Measurements from ENCODE around the gene NAGS.
"Not testable (repeated sequence)": the region's sequence is repeated elsewhere in the genome, so short reads cannot be mapped to it uniquely, and the experiment has no call there.

NAGS gene

DNA sequence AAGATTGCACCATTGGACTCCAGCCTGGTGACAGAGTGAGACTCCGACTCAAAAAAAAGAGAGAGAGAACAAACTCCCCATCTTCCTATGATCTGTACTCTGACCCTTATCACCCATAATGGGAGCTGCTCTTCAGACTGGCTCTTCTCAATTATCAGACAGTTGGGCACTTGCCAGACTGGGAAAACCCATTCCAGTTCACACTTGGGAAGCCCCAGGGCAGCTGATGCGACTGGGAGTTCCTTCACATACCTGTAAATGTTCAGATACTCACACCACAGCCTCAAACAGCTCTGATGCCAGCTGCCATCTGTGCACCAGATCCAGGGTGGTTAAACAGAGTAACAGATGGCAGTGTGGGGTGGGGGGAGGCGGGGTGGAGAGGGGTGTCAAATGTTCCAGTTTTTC, 34.2 kb downstream of the NAGS start:
- DNase-seq = peak in 25 of 58 donors; percentile 8 to 64 (median 34)

DNA sequence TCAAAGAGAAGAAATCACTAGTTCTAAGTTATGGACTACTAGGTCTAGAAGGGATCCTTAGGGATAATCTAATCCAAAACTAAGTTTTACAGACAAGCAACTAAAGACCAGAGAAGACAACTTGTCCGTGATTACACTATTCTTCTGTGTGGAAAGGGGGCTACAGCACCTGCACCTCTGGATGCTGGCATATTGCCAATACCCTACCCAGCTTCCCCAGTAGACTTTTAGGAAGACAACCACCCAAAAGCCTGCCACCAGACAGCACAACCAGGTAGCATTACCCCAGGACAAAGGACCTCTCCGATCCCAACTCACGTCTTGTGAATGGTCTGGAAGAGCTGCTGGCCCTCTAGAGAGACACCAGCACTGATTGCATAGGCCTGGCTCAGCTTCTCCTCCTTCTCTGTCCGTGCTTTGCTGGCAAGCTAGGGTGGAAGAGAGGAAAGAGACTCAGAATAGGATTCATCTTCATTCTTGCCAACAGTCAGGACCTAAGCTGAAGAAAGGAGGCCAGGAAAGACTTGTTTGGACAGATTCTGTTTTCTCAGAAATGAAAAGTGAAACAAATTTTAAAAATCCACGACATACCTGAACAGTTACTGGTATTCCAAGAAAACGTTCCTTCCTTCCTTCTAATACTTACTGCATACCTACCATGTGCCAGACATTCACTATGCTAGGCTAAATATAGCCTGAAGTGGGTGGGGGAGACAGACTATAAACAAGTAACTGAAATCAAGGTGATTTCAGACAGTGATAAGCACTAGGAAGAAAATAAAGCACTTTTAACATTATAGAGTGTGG, 35.6 kb downstream of the NAGS start:
- DNase-seq = no peak

DNA sequence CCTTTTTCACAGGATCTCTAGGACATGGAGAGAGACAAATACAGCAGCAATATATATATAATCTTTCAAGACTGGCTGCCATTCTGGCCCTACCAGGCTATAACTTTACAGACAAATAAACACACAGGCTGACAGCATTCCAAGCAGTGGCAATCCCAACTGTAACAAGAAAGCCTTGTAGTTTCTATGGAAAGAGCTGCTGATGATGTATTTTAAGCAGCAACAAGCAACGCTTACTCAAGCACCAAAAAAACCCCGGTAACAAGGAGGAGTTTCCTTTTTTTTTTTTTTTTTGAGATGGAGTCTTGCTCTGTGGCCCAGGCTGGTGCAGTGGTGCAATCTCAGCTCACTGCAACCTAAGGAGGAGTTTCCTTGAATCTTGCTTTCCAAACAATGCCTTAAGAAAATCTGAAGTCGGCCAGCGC, 38.9 kb downstream of the NAGS start:
- DNase-seq = peak in 3 of 58 donors; percentile 4 to 11 (median 4)

DNA sequence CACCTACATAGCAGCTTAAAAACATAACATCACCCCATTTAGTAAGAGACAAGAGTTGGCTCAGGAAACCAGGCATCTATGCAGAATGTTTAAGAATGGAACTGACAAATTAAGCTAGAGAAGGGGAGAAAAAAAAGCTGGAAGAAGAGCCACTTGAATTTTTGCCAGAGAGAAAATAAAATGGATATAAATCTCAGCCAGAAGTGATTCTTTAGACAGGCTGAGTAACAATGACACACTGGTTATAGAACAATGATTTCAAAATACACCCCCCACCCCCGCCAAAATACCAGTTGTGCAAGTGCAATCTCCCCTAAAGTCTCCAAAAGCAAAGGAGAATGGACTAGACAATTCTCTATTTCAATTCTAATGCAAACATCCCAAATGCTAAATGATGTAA, 39.6 kb downstream of the NAGS start:
- no peak for DNase-seq

DNA sequence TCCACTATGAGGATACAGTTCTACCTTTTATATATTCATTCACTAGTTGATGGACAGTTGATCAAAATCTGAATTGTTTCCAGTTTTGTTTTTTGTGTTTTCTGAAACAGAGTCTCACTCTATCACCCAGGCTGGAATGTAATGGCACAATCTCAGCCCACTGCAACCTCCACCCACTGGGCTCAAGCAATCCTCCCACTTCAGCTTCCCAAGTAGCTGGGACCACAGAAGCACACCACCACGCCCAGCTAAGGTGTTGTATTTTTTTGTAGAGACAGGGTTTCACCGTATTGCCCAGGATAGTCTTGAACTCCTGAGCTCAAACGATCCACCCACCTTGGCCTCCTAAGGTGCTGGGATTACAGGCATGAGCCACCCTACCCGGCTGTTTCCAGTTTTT, 41.1 kb downstream of the NAGS start:
- no peak for DNase-seq

DNA sequence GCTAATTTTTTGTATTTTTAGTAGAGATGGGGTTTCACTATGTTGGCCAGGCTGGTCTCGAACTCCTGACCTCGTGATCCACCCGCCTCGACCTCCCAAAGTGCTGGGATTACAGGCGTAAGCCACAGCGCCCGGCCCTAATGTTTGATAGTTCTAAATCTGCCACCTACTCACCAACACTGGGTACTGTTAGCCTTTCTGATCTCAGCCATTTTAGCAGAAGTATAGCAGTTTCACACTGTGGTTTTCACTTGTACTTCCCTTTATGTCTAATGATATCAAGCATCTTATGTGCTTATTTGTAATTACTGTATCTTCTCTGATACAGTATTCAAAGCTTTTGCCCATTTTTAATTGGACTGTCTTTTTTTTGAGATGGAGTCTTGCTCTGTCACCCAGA, 42.5 kb downstream of the NAGS start:
- DNase-seq = not testable (repeated sequence)

DNA sequence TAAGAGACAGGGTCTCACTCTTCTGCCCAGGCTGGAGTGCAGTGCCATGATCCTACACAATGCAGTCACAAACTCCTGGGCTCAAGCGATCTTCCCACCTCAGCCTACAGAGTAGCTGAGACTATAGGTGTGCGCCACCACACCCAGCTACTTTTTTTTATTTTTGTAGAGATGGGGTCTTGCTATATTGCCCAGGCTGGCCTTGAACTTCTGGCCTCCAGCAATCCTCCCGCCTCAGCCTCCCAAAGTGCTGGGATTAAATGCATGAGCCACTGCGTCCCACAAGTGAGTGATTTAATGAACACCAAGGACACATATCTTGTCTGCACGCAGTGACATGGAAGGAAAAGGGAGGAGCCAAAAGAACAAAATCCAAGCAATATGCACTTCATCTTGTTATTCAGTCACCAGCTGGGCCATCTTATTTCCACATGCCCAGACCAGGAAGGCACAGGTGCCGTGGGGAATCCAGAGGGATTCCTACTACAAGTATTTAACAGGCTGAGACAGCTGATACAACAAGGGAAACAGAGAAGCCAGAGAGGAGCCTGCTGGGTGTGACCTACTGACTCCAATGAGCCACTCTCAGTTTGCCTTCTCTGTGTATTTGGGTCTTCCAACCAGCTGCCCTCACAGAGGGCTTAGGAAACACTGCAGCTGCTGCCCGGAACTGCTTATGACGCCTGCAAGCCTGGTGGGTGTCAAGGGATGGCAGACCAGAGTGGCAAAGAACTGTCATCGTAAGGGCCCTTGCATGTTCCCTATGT, 45.1 kb downstream of the NAGS start:
- no peak for DNase-seq

DNA sequence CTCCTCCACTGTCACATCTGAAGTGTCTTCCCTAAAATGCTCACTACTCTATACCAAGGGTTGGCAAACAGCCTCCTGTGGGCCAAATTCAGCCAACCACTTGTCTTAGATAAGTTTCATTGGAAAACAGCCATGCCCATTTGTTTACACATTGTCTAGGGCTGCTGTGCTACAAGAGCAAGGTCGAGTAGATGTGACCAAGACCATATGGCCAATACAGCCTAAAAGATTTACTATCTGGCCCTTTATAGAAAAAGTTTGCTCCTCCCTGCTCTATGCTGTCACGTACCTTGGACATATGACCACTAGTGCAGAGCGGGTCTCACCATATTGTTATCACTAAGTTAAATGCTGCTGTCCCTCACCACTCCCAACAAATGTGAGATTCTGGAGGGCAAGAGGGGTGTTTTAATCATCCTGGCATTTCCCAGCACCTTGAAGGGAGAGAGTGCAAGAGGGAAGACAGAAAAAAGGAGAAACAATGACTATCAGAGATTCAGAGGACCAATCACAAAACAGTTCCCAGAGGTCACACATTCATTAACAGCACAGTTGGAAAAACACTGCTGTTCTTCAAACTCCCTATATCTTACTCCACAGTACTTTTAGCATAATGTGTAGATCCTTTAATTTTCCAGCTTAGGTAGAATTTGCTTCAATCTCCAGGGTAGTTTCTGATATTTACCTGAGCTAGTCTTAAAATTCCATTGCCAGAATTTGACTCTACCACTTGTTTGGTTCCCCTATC, 48.9 kb downstream of the NAGS start:
- no peak for DNase-seq

Data from anterior cingulate cortex (tissue), 58 donors.